GM19035 (cell line): Measurements from ENCODE around the gene PHACTR3.
"Not testable (repeated sequence)": the region's sequence is repeated elsewhere in the genome, so short reads cannot be mapped to it uniquely, and the experiment has no call there.

Experiments
- ATAC-seq: cut with Tn5 transposase; IDR thresholded peaks from one replicate; pipeline ENCODE4 v1.9.1; 2021; ENCODE audit not compliant: unreplicated experiment

The PHACTR3 gene

DNA sequence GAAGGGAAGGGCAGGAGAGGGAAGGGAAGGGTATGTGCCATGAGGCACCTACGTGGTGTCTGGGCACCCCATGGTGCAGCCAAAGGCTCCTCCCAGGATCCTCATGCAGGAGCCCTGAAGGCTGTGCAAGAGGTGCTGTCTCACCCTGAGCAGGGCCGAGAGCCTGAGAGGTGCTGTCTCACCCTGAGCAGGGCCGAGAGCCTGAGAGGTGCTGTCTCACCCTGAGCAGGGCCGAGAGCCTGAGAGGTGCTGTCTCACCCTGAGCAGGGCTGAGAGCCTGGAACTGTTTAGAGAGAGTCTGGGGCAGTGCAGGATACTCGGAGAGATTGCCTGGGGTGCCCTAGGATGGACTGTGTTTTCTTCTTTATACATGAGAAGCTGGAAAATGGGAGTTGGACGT lies 14.2 kb downstream of the PHACTR3 start:
- ATAC-seq = not testable (repeated sequence)

DNA sequence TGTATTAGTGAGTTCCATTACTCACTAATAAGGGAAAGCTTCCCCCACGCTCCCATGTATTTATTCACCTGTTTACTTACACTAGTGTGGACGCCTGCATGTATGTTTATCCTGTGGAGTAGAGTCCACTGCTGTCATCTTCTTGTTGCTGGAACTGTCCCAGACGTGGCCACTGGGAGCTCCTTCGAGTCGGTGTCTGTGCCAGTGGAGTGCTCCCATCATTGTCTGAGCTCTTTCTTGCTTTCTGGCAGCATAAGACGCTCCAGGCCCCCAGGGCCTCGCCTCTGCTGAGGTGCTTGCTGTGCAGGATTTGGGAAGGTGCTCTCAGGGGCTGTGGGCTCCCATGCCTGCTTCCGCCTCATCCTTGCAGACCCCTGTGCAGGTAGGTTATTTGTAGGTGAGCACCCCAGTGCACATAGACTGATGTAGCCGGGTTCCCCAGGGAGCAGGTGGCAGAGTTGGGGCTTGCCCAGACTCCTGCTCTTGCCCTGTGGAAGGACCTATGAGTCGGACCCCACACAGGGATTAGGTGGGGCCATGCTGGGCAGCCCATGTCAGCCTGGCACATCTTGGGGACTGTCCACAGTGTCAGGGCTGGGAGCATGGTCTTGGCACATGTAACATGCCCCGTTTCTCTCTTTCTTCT lies 16.6 kb downstream of the PHACTR3 start:
- no peak for ATAC-seq

GRCh38 chr20:59622496-59622895 lies 18.2 kb downstream of the PHACTR3 start:
- no peak for ATAC-seq

DNA sequence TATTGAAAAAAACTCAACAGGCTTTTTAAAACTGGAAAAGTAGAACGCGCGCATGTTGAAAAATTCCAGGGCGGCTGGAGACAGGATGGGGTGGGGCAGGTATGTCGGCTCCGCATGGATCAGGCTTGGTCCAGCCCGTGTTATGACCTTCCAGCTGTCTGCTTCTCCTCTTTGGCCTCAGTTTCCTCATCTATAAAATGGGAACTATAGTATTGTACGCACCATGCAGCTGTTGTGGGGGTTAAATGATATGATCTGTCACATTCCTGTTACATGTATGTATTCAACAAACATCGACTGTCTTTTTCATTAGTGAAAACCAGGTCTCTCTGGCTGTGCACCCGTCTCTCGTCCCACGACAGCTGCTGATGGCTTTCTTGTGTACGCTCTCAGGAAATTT lies 18.8 kb downstream of the PHACTR3 start:
- no peak for ATAC-seq

- ATAC-seq = no peak
These were observed 19.2 kb downstream of the PHACTR3 start for GRCh38 chr20:59623583-59623982.

DNA sequence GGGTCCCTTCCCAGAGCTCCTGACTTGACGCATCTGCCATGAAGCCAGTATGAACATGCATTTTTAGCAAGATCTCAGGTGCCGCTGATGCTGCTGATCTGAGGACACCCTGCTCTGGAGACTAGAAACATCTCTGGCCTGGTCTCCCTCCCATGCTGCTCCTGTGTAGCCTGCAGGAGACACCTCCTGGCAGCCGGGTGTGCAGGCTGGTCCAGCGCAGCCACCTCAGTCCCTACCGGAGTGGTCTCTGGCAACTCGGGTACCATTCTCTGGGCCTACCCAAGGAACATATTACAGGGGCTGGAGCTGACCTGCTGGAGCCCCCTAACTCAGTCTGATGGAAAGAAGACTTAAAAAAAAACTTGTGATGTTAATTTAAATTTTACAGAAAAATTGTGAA lies 20.1 kb downstream of the PHACTR3 start:
- no peak for ATAC-seq

- no peak for ATAC-seq
These were observed 21.0 kb downstream of the PHACTR3 start for GRCh38 chr20:59625214-59625922.

DNA sequence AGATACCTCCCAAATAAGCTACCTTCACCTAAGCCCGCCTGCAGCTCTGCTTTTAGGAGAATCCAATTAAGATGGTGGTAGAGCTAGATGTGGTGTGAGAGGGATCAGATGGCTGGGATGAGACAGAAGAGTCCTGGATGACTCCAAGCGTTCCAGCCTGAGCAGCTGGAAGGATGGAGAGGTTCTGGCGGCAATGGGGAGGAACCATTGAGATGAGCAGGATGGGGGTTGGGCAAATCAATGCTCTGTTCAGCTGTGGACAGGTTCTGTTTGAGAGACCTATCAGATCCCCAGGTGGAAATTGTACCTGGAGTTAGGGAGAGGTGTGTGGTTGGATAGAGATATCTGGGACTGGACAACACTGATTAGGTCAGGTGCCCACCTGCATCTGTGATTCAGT lies 23.0 kb downstream of the PHACTR3 start:
- ATAC-seq = no peak

- no peak for ATAC-seq
These were observed 23.8 kb downstream of the PHACTR3 start for GRCh38 chr20:59628171-59628570.

DNA sequence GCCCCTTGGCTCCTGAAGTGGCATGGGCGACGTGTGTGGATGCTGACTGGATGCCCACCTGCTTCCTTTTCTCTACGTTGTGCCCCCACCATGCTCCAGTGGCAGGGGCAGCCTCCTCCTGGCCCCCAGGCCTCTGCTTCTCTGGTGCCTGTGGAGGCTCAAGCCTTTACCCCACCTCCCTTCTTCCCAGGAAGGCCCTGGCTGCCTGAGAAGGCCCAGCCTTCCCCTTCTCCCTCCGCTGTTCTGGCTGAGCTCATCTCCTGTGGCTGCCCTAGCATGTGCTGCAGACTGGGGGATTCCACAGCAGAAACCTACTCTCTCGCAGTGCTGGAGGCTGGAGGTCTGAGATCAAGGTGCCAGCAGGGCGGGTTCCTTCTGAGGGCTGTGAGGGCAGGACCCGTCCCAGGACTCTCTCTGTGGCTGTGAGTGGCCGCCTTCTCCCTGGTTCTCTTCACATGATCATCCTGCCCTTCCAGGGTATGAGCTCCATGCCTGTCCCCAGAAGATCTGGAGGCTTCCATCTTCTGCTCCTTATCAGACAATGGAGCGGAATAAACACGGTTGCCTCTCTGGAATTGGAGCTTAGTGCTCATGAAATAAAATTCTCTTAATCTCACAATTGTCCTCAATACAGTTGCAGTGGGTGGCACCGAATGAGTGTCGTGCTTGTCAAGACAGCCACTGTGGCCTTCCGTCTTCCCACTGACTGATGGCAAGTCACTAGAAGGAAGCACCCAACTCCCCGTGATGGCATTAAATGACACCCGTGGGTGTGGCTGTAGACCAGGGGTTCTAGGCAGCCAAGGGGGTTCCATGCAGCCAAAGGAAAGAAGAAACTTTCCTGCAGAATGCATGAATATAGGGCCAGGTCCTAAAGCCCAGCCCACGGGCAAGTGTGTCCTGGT lies 25.1 kb downstream of the PHACTR3 start:
- ATAC-seq = no peak

DNA sequence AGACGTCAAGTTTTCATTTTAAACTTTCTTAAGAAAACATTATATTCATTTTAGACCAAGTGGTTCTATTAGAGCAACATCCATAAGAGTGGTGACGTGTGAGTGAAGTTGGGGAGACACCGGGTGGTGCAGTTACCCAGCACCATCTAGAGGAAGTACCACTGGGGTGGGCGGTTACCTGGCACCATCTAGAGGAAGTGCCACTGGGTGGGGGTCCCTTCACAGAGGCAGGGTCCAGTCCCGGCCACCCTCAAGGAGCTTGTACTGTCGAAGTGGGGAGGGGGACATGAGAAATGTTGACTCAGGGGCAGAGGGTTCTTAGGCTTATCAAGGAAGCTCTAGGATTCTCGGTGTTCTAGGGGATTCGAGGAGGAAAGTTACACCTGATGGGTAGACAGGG lies 26.2 kb downstream of the PHACTR3 start:
- ATAC-seq = no peak

DNA sequence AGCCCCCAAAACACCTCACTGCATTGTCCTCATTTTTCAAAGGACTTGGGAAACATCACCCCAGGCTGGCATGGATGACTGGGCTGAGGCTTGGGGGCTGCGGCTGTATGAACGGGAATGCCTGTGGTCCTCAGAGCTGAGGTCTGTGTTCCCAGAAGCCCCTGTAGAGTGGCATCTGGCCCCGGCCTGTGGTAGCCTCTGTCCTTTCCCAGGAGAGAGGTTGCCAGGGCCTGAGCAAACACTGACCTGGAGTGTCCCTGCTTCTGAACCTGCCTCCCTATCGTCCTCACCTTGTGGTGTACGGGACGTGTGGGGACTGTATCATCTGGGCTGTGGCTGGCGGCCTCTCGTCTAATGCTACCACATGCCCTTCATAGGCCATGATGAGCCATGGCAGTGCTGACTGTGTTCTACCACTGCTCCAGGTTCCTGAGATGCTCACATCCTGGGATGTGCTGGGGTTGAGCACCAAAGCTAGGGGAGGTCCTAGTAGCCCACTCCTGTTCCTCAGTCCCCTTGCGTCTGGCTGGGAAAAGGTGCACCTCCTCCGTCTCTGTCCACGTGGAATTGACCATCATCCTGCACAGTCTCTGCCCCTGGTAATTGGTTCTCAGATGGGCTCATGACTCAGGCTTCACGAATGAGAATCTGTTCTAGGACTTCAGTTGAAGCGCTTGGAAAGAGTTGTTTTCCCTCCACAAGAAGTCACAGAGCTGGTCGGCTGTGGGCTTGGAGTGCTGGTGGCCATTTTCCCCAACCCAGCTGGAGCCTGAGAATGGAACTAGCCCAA lies 27.6 kb downstream of the PHACTR3 start:
- ATAC-seq = no peak

GRCh38 chr20:59632541-59633113 lies 28.3 kb downstream of the PHACTR3 start:
- ATAC-seq = no peak

- no peak for ATAC-seq
These were observed 29.4 kb downstream of the PHACTR3 start for GRCh38 chr20:59633656-59634251.

DNA sequence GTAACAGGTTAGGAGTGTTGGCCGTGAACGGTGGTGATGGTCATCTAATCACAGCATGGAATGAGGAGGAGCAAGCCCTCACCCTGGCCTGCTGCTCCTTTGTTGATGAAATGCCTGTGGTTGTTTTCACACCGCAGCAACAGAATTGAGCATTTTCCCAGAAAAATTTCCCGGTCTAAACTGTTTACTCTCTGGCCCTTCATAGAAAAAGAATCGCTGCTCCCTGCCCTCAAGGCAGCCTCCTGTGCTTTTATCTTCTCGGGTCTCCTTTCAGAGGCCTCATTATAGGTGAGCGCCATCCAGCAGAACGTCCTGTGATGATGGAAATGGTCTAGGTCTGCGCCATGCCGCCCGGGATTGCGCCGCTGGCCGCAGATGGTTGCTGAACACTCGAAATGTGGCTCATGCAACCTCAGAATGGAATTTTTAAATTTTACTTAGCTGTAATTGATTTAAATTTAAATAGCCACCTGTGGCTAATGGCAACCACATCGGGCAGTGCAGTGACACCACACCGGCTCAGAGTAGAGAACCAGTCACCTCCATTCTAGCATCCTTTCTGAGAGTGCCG lies 30.2 kb downstream of the PHACTR3 start:
- ATAC-seq = no peak

GRCh38 chr20:59636766-59637370 lies 32.5 kb downstream of the PHACTR3 start:
- no peak for ATAC-seq

DNA sequence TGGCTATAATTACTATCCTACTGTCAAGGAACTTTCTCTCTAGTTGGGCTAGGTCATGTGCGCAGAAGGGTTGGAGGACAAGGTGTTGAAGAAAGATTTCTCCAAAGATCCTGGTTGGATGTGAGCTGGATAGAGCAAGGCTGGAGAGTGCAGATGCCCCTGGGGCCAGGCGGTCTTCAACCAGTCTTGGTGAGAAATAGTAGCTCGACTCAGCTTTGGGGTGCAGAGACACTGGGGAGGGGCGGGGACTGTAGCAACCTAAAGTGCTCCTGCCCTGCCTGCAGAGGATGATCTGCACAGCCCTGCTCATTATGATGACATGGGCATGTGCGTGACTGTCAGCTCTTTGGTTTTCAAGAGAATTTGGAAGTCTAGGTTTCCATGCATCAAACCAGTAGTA lies 35.9 kb downstream of the PHACTR3 start:
- ATAC-seq = no peak

DNA sequence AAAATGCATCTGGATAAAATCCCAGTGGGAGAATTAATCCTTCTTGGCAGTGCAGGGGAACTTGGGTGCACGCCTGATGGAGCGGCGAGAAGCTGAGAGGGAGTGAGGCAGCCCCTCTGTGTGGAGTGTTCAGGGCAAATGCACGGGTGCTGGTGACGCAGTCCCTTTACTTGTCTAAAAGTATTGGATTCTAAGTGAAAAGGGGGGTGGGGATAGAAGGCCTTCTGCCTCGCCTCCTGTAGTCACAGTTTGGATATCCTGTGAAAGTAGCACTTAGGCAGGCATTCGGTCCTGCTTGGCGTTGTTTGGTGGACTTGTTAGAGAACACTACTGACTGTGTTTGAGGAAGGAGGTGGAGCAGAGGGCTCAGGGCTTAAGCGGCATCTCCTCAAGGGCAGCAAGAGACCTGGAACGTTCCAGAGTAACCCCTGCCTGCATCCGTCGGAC lies 39.3 kb downstream of the PHACTR3 start:
- ATAC-seq = no peak

GRCh38 chr20:59644371-59644939 lies 40.1 kb downstream of the PHACTR3 start:
- no peak for ATAC-seq
